Pancreas (tissue), 10 donors: Measurements from ENCODE around the gene NCF2. TPM values are rescaled to one million over a fixed set of nuclear protein-coding genes. Genes with fewer than 3 reads are reported as not detected.

Experiments
- ATAC-seq, 4 donors: fragments of 200-7000 bp; cut with Tn5 transposase; one replicate each; pipeline versions ENCODE4 v1.8.0 to v1.9.1; 2020; ENCODE audit warnings: mild to moderate bottlenecking in 4 of 4, moderate library complexity in 4 of 4
- DNase-seq, 6 donors: peaks; one replicate each; pipeline ENCODE4 v3.0.0-alpha.2; 2020
- FAIRE-seq: peaks from 2 replicates; lab custom pipeline; 2012; peaks lifted over from hg19 to GRCh38; lab: Jason Lieb, UNC
- H3K27ac ChIP-seq, 4 donors: fragments of 200-600 bp; sonication (generic); 1 replicate in 3 of 4; 2 replicates in 1 of 4; pipeline versions ENCODE4 v1.5.0 to v1.8.0; 2020
- H3K27me3 ChIP-seq, 4 donors: fragments of 200-600 bp; one replicate each; pipeline ENCODE4 v1.8.0; 2021
- H3K36me3 ChIP-seq, 3 donors: fragments of 200-600 bp; sonication (generic) in 1 of 3; one replicate each; pipeline versions ENCODE4 v1.5.0 to v1.8.0; 2020 to 2021
- H3K4me1 ChIP-seq, 3 donors: fragments of 200-600 bp; one replicate each; pipeline ENCODE4 v1.8.0; 2021
- H3K4me3 ChIP-seq, 4 donors: fragments of 200-600 bp; sonication (generic) in 2 of 4; one replicate each; pipeline versions ENCODE4 v1.5.0 to v1.8.0; 2020 to 2021
- H3K9me3 ChIP-seq, 4 donors: fragments of 200-600 bp; one replicate each; pipeline ENCODE4 v1.8.0; 2021
- WGBS, 2 donors: extraction: QIAGEN DNeasy Blood & Tissue Kit; methylation state at CpG; one replicate each; pipeline ENCODE4 v1.1.7; 2013; 5-methylcytosine and 5-hydroxymethylcytosine counted together
- intact Hi-C, 3 donors: fragments of 100-400 bp; cut with DNase I; formaldehyde crosslinking; loops; one replicate each; pipeline versions ENCODE4 v1.11.1 to v1.14.2; 2022
- polyA plus RNA-seq, 2 donors: library from polyadenylated mRNA; stranded (reverse); fragments of 200-250 nt; gene quantifications; one replicate each; pipeline ENCODE4 v1.2.3, GENCODE V29; 2013
- total RNA-seq, 6 donors: library from RNA; stranded (reverse); fragmentation: NEBNext Ultra II Directional in 4 of 6; extraction: Animal tissue kit (Norgen Biotek cat#: 25700) in 4 of 6; gene quantifications; one replicate each; pipeline versions ENCODE4 v1.2.1 to v1.2.4, GENCODE V29; 2021 to 2023
- TF ChIP-seq, protein P1 (sequence below), 4 donors: fragments of 200-600 bp; sonication (generic) in 3 of 4; IDR thresholded peaks; one replicate each; pipeline versions ENCODE4 v1.5.0 to v1.8.0; 2021; ENCODE audit warnings: antibody characterized with exemption in 4 of 4
- donor health status: healthy with polysubstance abuse.
- donor health status: DM: no; HTN: no; CAD: no; lungs with moderate emphysema.
- donor health status: DM: no; HTN: no; CAD: no.
- donor health status: control.
- donor health status: control.
- donor health status: Bipolar disorder and iron deficiency.
- donor health status: DM: yes; HTN: yes; CAD: no.
- donor health status: DM: no; HTN: no; CAD: no.
- donor health status: DM: no; HTN: no; CAD: no.
- donor health status: DM: yes; HTN: yes; CAD: no.

The NCF2 gene
- total and polyA plus RNA-seq, 8 donors: 0.65 to 24.5 (median 2.1) TPM

DNA sequence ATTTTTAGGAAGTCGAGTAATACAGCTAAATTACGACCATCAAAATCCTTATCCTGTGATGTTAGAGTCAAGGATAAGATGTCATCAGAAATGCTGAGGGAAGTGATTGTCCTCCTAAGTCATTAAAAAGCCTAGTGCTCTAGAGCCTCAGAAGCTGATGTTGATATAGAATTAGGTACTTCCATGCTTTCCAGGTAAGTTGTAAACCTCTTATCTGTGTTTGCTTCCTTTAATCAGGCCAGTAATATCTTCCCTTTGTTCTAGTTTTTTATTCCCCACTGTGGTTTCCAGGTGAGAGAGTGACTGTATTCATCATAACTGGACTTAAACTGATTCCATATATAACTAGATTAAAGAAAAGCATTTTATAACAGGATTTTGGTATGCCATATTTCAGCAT lies 73.5 kb downstream of the NCF2 start:
- 86% methylated on average over 2 of the region's 2 CpGs for whole genome bisulfite sequencing, 2 donors
- Histone ChIP-seq H3K36me3 (no peaks in the 10 kb centered on the region), H3K4me3 (no peak overlapping the region), H3K27ac (no peak overlapping the region), H3K9me3 (no peaks in the 10 kb centered on the region), H3K4me1 (peaks cover 4 to 17% (median 11%) of the 10 kb centered on the region in 3 donors), H3K27me3 (no peaks in the 10 kb centered on the region)
- intact Hi-C loops: no loop called here
- TF ChIP-seq, protein P1, sequence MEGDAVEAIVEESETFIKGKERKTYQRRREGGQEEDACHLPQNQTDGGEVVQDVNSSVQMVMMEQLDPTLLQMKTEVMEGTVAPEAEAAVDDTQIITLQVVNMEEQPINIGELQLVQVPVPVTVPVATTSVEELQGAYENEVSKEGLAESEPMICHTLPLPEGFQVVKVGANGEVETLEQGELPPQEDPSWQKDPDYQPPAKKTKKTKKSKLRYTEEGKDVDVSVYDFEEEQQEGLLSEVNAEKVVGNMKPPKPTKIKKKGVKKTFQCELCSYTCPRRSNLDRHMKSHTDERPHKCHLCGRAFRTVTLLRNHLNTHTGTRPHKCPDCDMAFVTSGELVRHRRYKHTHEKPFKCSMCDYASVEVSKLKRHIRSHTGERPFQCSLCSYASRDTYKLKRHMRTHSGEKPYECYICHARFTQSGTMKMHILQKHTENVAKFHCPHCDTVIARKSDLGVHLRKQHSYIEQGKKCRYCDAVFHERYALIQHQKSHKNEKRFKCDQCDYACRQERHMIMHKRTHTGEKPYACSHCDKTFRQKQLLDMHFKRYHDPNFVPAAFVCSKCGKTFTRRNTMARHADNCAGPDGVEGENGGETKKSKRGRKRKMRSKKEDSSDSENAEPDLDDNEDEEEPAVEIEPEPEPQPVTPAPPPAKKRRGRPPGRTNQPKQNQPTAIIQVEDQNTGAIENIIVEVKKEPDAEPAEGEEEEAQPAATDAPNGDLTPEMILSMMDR (IDR thresholded peaks at IDR 0.05): no peak
- DNase-seq: no peak
- ATAC-seq: no peak
- FAIRE-seq: no peak

DNA sequence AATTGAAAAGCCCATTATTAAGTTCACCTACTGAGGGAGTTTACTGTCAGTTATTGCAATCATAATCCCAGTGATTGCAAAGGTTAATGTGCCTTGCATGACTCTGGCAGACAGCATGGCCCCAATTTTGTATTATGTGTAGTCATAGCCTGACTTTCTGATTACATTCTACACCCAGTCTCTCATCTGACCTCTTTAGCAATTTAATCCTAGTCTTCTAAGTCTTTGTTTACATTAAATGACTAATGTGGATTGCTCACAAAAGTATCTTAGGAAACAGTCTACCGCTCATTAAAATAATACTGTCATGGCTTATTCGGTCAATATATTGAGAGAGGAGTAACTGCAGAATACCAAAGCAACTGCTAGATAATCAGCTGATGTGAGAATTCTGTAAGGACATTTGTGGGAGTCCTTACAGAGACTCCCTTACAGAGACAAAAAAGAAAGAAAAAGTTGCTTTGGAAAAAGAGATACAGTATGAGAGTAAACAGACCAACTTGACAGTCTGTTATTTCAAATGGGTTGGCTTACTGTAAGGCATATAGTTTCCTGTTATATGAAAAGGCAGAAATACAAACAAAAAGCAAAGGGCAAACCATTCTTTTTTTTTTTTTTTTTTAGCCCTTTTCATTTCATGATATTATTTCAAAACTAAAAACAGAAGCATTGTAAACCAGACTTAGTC lies 75.1 kb downstream of the NCF2 start:
- no peaks in the 10 kb centered on the region for H3K36me3 ChIP-seq
- 39 to 54% methylated on average over 2 of the region's 2 CpGs for WGBS, 2 donors
- no peaks in the 10 kb centered on the region for H3K27me3 ChIP-seq
- peaks cover 4 to 17% (median 11%) of the 10 kb centered on the region in 3 donors for H3K4me1 ChIP-seq
- no peak for FAIRE-seq
- no peak for DNase-seq
- no peaks in the 10 kb centered on the region for H3K9me3 ChIP-seq
- no peak overlapping the region for H3K27ac ChIP-seq
- TF ChIP-seq, protein P1 (IDR thresholded peaks at IDR 0.05): no peak
- ATAC-seq: peak; percentile 28 to 77 (median 58)
- H3K4me3 ChIP-seq: no peak overlapping the region
- intact Hi-C loops: no loop called here

- no peaks in the 10 kb centered on the region for H3K27me3 ChIP-seq
- H3K9me3 ChIP-seq: no peaks in the 10 kb centered on the region
- no peak overlapping the region for H3K27ac ChIP-seq
- TF ChIP-seq, protein P1 (IDR thresholded peaks at IDR 0.05): no peak
- H3K4me3 ChIP-seq: no peak overlapping the region
- no peak for FAIRE-seq
- 72 to 85% methylated on average over 1 of the region's 1 CpG for WGBS, 2 donors
- no peak for ATAC-seq
- H3K4me1 ChIP-seq: peaks cover 4 to 17% (median 11%) of the 10 kb centered on the region in 3 donors
- no peaks in the 10 kb centered on the region for H3K36me3 ChIP-seq
- intact Hi-C loops: no loop called here
- DNase-seq: no peak
Observed at GRCh38 chr1:183514235-183514634, 76.0 kb downstream of the NCF2 start.

DNA sequence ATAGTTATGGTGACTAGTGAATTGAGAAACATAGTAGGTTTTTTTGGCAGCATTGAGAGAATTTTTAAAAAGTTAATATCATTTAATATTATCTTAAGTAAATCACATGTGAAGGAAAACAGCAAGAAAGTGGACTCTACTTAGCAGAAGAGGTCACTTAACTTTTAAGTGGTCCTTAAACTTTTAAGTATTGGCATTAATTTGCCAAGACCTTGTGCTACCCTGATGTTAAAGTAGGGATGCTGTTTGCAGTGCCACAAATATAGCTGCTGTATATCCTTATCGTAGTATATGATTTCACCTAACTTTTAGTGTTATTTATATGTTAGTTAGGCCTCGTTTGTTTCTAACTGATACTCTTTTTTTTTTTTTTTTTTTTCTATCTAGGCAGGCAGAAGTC lies 77.8 kb downstream of the NCF2 start:
- 45 to 69% methylated on average over 2 of the region's 2 CpGs for WGBS, 2 donors
- ATAC-seq (no peak), DNase-seq (no peak), FAIRE-seq (no peak)
- H3K36me3 ChIP-seq: no peaks in the 10 kb centered on the region
- intact Hi-C loops: no loop called here
- TF ChIP-seq, protein P1 (IDR thresholded peaks at IDR 0.05): no peak
- H3K4me1 ChIP-seq: peaks cover 4 to 17% (median 11%) of the 10 kb centered on the region in 3 donors
- no peaks in the 10 kb centered on the region for H3K27me3 ChIP-seq
- no peaks in the 10 kb centered on the region for H3K9me3 ChIP-seq
- no peak overlapping the region for H3K27ac ChIP-seq
- no peak overlapping the region for H3K4me3 ChIP-seq

GRCh38 chr1:183508694-183509093 lies 81.6 kb downstream of the NCF2 start:
- ATAC-seq: no peak
- Histone ChIP-seq H3K27me3 (no peaks in the 10 kb centered on the region), H3K9me3 (no peaks in the 10 kb centered on the region), H3K4me3 (no peak overlapping the region), H3K36me3 (no peaks in the 10 kb centered on the region), H3K27ac (no peak overlapping the region), H3K4me1 (peaks cover 4 to 11% (median 11%) of the 10 kb centered on the region in 3 donors)
- TF ChIP-seq, protein P1 (IDR thresholded peaks at IDR 0.05): no peak
- no peak for DNase-seq
- WGBS, 2 donors: 95 to 97% methylated on average over 1 of the region's 1 CpG
- intact Hi-C loops: no loop called here
- no peak for FAIRE-seq
